Osteocyte (in vitro differentiated cells): ENCODE results near the gene SEC14L1. TPM values are rescaled to one million over a fixed set of nuclear protein-coding genes. Genes with fewer than 3 reads are reported as not detected.

Experiments used
- DNase-seq: peaks from one replicate; pipeline ENCODE4 v3.0.0; 2021; ENCODE audit warnings: mixed read lengths; ENCODE audit not compliant: unreplicated experiment; ENCODE audit errors: extremely low spot score
- H3K27ac Mint-ChIP-seq: one replicate; pipeline ENCODE4 v1.8.0; 2021; ENCODE audit warnings: mild to moderate bottlenecking, mixed read lengths; ENCODE audit not compliant: unreplicated experiment
- H3K27me3 Mint-ChIP-seq: one replicate; pipeline ENCODE4 v1.8.0; 2021; ENCODE audit warnings: mixed read lengths; ENCODE audit not compliant: unreplicated experiment
- H3K36me3 Mint-ChIP-seq: one replicate; pipeline ENCODE4 v1.8.0; 2021; ENCODE audit warnings: mixed read lengths; ENCODE audit not compliant: unreplicated experiment
- H3K4me1 Mint-ChIP-seq: one replicate; pipeline ENCODE4 v1.8.0; 2021; ENCODE audit warnings: mixed read lengths; ENCODE audit not compliant: unreplicated experiment
- H3K4me3 Mint-ChIP-seq: one replicate; pipeline ENCODE4 v1.8.0; 2021; ENCODE audit warnings: mild to moderate bottlenecking, moderate library complexity, mixed read lengths; ENCODE audit not compliant: unreplicated experiment
- H3K9me3 Mint-ChIP-seq: one replicate; pipeline ENCODE4 v1.8.0; 2021; ENCODE audit warnings: mixed read lengths; ENCODE audit not compliant: unreplicated experiment
- total RNA-seq: library from RNA; stranded (reverse); gene quantifications from 2 replicates; pipeline ENCODE4 v1.2.1, GENCODE V29; 2021
- TF ChIP-seq, protein P1 (sequence below): fragments of 200-600 bp; sonication (generic); IDR thresholded peaks from 2 replicates; pipeline ENCODE4 v1.5.0; 2021; ENCODE audit warnings: antibody characterized with exemption, mild to moderate bottlenecking, moderate library complexity

The SEC14L1 gene
- total RNA-seq, 1 donor from 2014 or later = 82.9 TPM

GRCh38 chr17:77266213-77266612 is 125.4 kb downstream of the SEC14L1 start:
- H3K9me3 Mint-ChIP-seq = no peaks in the 10 kb centered on the region
- DNase-seq = no peak
- H3K27ac Mint-ChIP-seq = no peak overlapping the region
- no peak overlapping the region for H3K4me3 Mint-ChIP-seq
- no peaks in the 10 kb centered on the region for H3K36me3 Mint-ChIP-seq
- TF ChIP-seq, protein P1, sequence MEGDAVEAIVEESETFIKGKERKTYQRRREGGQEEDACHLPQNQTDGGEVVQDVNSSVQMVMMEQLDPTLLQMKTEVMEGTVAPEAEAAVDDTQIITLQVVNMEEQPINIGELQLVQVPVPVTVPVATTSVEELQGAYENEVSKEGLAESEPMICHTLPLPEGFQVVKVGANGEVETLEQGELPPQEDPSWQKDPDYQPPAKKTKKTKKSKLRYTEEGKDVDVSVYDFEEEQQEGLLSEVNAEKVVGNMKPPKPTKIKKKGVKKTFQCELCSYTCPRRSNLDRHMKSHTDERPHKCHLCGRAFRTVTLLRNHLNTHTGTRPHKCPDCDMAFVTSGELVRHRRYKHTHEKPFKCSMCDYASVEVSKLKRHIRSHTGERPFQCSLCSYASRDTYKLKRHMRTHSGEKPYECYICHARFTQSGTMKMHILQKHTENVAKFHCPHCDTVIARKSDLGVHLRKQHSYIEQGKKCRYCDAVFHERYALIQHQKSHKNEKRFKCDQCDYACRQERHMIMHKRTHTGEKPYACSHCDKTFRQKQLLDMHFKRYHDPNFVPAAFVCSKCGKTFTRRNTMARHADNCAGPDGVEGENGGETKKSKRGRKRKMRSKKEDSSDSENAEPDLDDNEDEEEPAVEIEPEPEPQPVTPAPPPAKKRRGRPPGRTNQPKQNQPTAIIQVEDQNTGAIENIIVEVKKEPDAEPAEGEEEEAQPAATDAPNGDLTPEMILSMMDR = no peak
- H3K4me1 Mint-ChIP-seq = no peaks in the 10 kb centered on the region
- no peaks in the 10 kb centered on the region for H3K27me3 Mint-ChIP-seq
